PC-3 (cell line): ENCODE measurements around the gene CHST2. TPM values are rescaled to one million over a fixed set of nuclear protein-coding genes. Genes with fewer than 3 reads are reported as not detected.

Experiments
- ATAC-seq: fragments of 200-7000 bp; cut with Tn5 transposase; 2 replicates; pipeline ENCODE4 v1.9.1; 2020; ENCODE audit warnings: mild to moderate bottlenecking, moderate library complexity
- BruUV-seq: library from RNA; stranded (reverse); fragments of 400-500 nt; replicated peaks from 2 replicates; lab custom pipeline; 2021; lab: Mats Ljungman, UMichigan
- CTCF ChIA-PET: fragments of 300-600 bp; sonication (Branson Sonifier 250); formaldehyde crosslinking; loops from one replicate; lab custom pipeline; 2022; ENCODE audit warnings: antibody characterized with exemption; lab: Charles Lee
- POLR2A ChIA-PET: fragments of 300-600 bp; sonication (Branson Sonifier 250); formaldehyde crosslinking; loops from one replicate; lab custom pipeline; 2022; ENCODE audit warnings: antibody characterized with exemption; ENCODE audit not compliant: unreplicated experiment; lab: Charles Lee
- DNase-seq: peaks from one replicate; pipeline ENCODE4 v3.0.0-alpha.2; 2015
- H2AFZ ChIP-seq: fragments of 300-600 bp; sonication (generic); 2 replicates; pipeline ENCODE4 v1.6.0; 2016; ENCODE audit warnings: antibody characterized with exemption, low read length
- H3F3A ChIP-seq: fragments of 300-600 bp; sonication (generic); one replicate; pipeline ENCODE4 v1.6.0; 2017; ENCODE audit warnings: antibody characterized with exemption, low read length, control low read depth, mild to moderate bottlenecking; ENCODE audit not compliant: unreplicated experiment
- H3K27ac ChIP-seq: fragments of 300-600 bp; sonication (generic); 2 replicates; pipeline ENCODE4 v1.5.1; 2016; ENCODE audit warnings: mild to moderate bottlenecking, low read length
- H3K27me3 ChIP-seq: fragments of 300-600 bp; sonication (generic); 2 replicates; pipeline ENCODE4 v1.6.1; 2016; ENCODE audit warnings: low read length, mixed read lengths
- H3K36me3 ChIP-seq: fragments of 300-600 bp; sonication (generic); 2 replicates; pipeline ENCODE4 v1.6.1; 2016; ENCODE audit warnings: low read depth, mixed run types, low read length, mixed read lengths
- H3K4me1 ChIP-seq: fragments of 300-600 bp; sonication (generic); 2 replicates; pipeline ENCODE4 v1.5.1; 2016; ENCODE audit warnings: low read length; ENCODE audit not compliant: insufficient read depth
- H3K4me2 ChIP-seq: fragments of 300-600 bp; sonication (generic); 2 replicates; pipeline ENCODE4 v1.6.0; 2016; ENCODE audit warnings: low read length
- H3K4me3 ChIP-seq: fragments of 300-600 bp; sonication (generic); 2 replicates; pipeline ENCODE4 v1.5.1; 2016; ENCODE audit warnings: mild to moderate bottlenecking, low read length, mixed read lengths
- H3K79me2 ChIP-seq: fragments of 300-600 bp; sonication (generic); 2 replicates; pipeline ENCODE4 v1.6.1; 2017; ENCODE audit warnings: low read length, mixed read lengths
- H3K9ac ChIP-seq: fragments of 300-600 bp; sonication (generic); 2 replicates; pipeline ENCODE4 v1.6.0; 2016; ENCODE audit warnings: mild to moderate bottlenecking, low read length
- H3K9me2 ChIP-seq: fragments of 300-600 bp; sonication (generic); replicated peaks from 2 replicates; pipeline ENCODE4 v1.6.1; 2016; ENCODE audit warnings: mixed run types, low read length, mixed read lengths
- H3K9me3 ChIP-seq: fragments of 300-600 bp; sonication (generic); 2 replicates; pipeline ENCODE4 v1.6.1; 2016; ENCODE audit warnings: low read length, mixed read lengths
- H4K20me1 ChIP-seq: fragments of 300-600 bp; sonication (generic); 2 replicates; pipeline ENCODE4 v1.6.1; 2016; ENCODE audit warnings: low read length, mixed read lengths
- CTCF ChIP-seq: fragments of 300-600 bp; sonication (generic); conservative IDR thresholded peaks from 2 replicates; pipeline ENCODE4 v1.5.1; 2017; ENCODE audit warnings: antibody characterized with exemption, low read depth, mild to moderate bottlenecking, low read length
- EZH2 ChIP-seq: fragments of 300-600 bp; sonication (generic); IDR thresholded peaks from one replicate; pipeline ENCODE4 v1.6.1; 2017; ENCODE audit warnings: antibody characterized with exemption, mild to moderate bottlenecking, low read length; ENCODE audit not compliant: unreplicated experiment
- EZH2phosphoT487 ChIP-seq: fragments of 300-600 bp; sonication (generic); IDR thresholded peaks from 2 replicates; pipeline ENCODE4 v1.6.1; 2018; ENCODE audit warnings: mild to moderate bottlenecking, antibody characterized with exemption, low read length, borderline replicate concordance
- intact Hi-C: fragments of 100-400 bp; cut with micrococcal nuclease; formaldehyde crosslinking; loops from 2 replicates; pipeline ENCODE4 v1.9.0; 2023
- total RNA-seq: library from RNA; depleted of rRNA; stranded (reverse); fragments of >200 nt; gene quantifications from 2 replicates; pipeline ENCODE4 v1.2.3, GENCODE V29; 2014

The CHST2 gene
- total RNA-seq, 1 experiment from 2014 or later = 6.7 TPM

GRCh38 chr3:143103652-143104051 is 15.9 kb upstream of the CHST2 start:
- no peaks in the 10 kb centered on the region for H3K27me3 ChIP-seq
- TF ChIP-seq CTCF = no peak
- no peak for TF ChIP-seq EZH2phosphoT487
- no peak overlapping the region for H2AFZ ChIP-seq
- H3K9ac ChIP-seq = no peak overlapping the region
- H3K9me2 ChIP-seq = no peaks in the 10 kb centered on the region
- BruUV-seq = no TSS peak
- ATAC-seq (no peak), DNase-seq (no peak)
- H3K79me2 ChIP-seq = no peaks in the 10 kb centered on the region
- H3K4me3 ChIP-seq = no peak overlapping the region
- POLR2A ChIA-PET = no interaction called here
- intact Hi-C loops = no loop called here
- H4K20me1 ChIP-seq = no peaks in the 10 kb centered on the region
- no peaks in the 10 kb centered on the region for H3K4me1 ChIP-seq
- no peaks in the 10 kb centered on the region for H3K36me3 ChIP-seq
- CTCF ChIA-PET = no interaction called here
- no peaks in the 10 kb centered on the region for H3K9me3 ChIP-seq
- no peaks in the 10 kb centered on the region for H3F3A ChIP-seq
- H3K27ac ChIP-seq = no peak overlapping the region
- H3K4me2 ChIP-seq = no peak overlapping the region

GRCh38 chr3:143105170-143105569 is 14.4 kb upstream of the CHST2 start:
- Histone ChIP-seq H3K36me3 (no peaks in the 10 kb centered on the region), H3K27me3 (no peaks in the 10 kb centered on the region), H3F3A (no peaks in the 10 kb centered on the region), H2AFZ (no peak overlapping the region), H4K20me1 (no peaks in the 10 kb centered on the region), H3K9me3 (no peaks in the 10 kb centered on the region), H3K79me2 (no peaks in the 10 kb centered on the region), H3K4me3 (no peak overlapping the region), H3K4me1 (no peaks in the 10 kb centered on the region), H3K9me2 (no peaks in the 10 kb centered on the region), H3K4me2 (no peak overlapping the region), H3K27ac (no peak overlapping the region), H3K9ac (no peak overlapping the region)
- intact Hi-C loops = no loop called here
- no peak for ATAC-seq
- no peak for TF ChIP-seq EZH2
- TF ChIP-seq CTCF = no peak
- TF ChIP-seq EZH2phosphoT487 = no peak
- ChIA-PET CTCF (no interaction called here), POLR2A (no interaction called here)
- DNase-seq = no peak
- no TSS peak for BruUV-seq

- Histone ChIP-seq H3K9me3 (no peaks in the 10 kb centered on the region), H3K4me1 (no peaks in the 10 kb centered on the region), H3K27ac (no peak overlapping the region), H3K79me2 (no peaks in the 10 kb centered on the region), H2AFZ (no peak overlapping the region), H4K20me1 (no peaks in the 10 kb centered on the region), H3K4me2 (no peak overlapping the region), H3K9me2 (no peaks in the 10 kb centered on the region), H3K36me3 (no peaks in the 10 kb centered on the region), H3F3A (no peaks in the 10 kb centered on the region), H3K9ac (no peak overlapping the region), H3K4me3 (no peak overlapping the region), H3K27me3 (no peaks in the 10 kb centered on the region)
- BruUV-seq = no TSS peak
- ChIA-PET POLR2A (no interaction called here), CTCF (no interaction called here)
- intact Hi-C loops = no loop called here
- DNase-seq (no peak), ATAC-seq (no peak)
- no peak for TF ChIP-seq CTCF
- no peak for TF ChIP-seq EZH2phosphoT487
- TF ChIP-seq EZH2 = no peak
Observed at GRCh38 chr3:143109861-143110260, 9.7 kb upstream of the CHST2 start.
